Epithelial cell of esophagus (primary cell): ENCODE results near the gene ZNF184.

Experiments used
- DNase-seq: peaks from one replicate; pipeline ENCODE4 v3.0.0; 2010; ENCODE audit warnings: low read depth
- H3K4me3 ChIP-seq: 2 replicates; pipeline ENCODE4 v1.5.1; 2011; ENCODE audit warnings: mild to moderate bottlenecking, low read length, control low read depth
- CTCF ChIP-seq: IDR thresholded peaks from 2 replicates; pipeline ENCODE4 v1.5.1; 2011; ENCODE audit warnings: low read depth, mild to moderate bottlenecking, low read length, control low read depth, inconsistent platforms; ENCODE audit not compliant: insufficient read depth; ENCODE audit errors: missing control alignments

The ZNF184 gene

GRCh38 chr6:27422651-27423332 lies 50.1 kb downstream of the ZNF184 start:
- H3K4me3 ChIP-seq: no peak overlapping the region
- no peak for DNase-seq
- TF ChIP-seq CTCF: no peak

GRCh38 chr6:27419363-27419762 lies 53.5 kb downstream of the ZNF184 start:
- DNase-seq: no peak
- H3K4me3 ChIP-seq: no peak overlapping the region
- no peak for TF ChIP-seq CTCF

- DNase-seq: no peak
- TF ChIP-seq CTCF: no peak
- H3K4me3 ChIP-seq: no peak overlapping the region
Observed at GRCh38 chr6:27415898-27416297, 57.0 kb downstream of the ZNF184 start.

- no peak for TF ChIP-seq CTCF
- no peak overlapping the region for H3K4me3 ChIP-seq
- DNase-seq: peak; percentile 45
Observed at GRCh38 chr6:27414996-27415395, 57.9 kb downstream of the ZNF184 start.

- no peak overlapping the region for H3K4me3 ChIP-seq
- DNase-seq: no peak
- no peak for TF ChIP-seq CTCF
Observed at GRCh38 chr6:27414300-27414699, 58.6 kb downstream of the ZNF184 start.

- DNase-seq: peak; percentile 2
- no peak overlapping the region for H3K4me3 ChIP-seq
- TF ChIP-seq CTCF: no peak
Observed at GRCh38 chr6:27407153-27407814, 65.6 kb downstream of the ZNF184 start.

GRCh38 chr6:27406085-27406484 lies 66.8 kb downstream of the ZNF184 start:
- no peak for DNase-seq
- no peak overlapping the region for H3K4me3 ChIP-seq
- TF ChIP-seq CTCF: no peak
